CD4-positive, alpha-beta T cell (primary cell): ENCODE measurements around the gene ZNF467. TPM values are rescaled to one million over a fixed set of nuclear protein-coding genes. Genes with fewer than 3 reads are reported as not detected.

Source experiments
- ATAC-seq: fragments of 200-7000 bp; cut with Tn5 transposase; one replicate; pipeline ENCODE4 v1.10.0; 2022; ENCODE audit warnings: mild to moderate bottlenecking; ENCODE audit not compliant: poor library complexity
- CTCF ChIA-PET: fragments of 350-600 bp; sonication (Branson Sonifier 250); formaldehyde crosslinking; loops from one replicate; lab custom pipeline; 2021; ENCODE audit warnings: antibody characterized with exemption, inconsistent platforms; lab: Charles Lee
- POLR2A ChIA-PET: fragments of 350-600 bp; sonication (Branson Sonifier 250); formaldehyde crosslinking; loops from one replicate; lab custom pipeline; 2021; ENCODE audit warnings: antibody characterized with exemption, inconsistent platforms; lab: Charles Lee
- DNase-seq, 14 experiments: peaks; one replicate each; pipeline ENCODE4 v3.0.0-alpha.2; 2013 to 2020; ENCODE audit warnings: mixed read lengths in 2 of 14
- H3K27ac ChIP-seq, 2 donors: one replicate each; pipeline versions ENCODE4 v1.5.1 to v1.7.0; 2013; ENCODE audit warnings: low read length in 2 of 2, low read depth in 1 of 2, mild to moderate bottlenecking in 1 of 2
- H3K27me3 ChIP-seq, 2 experiments: 1 replicate in 1 of 2; 2 replicates in 1 of 2; pipeline versions ENCODE4 v1.6.1 to v1.7.0; 2013; ENCODE audit warnings: low read length in 2 of 2, control low read depth in 1 of 2, mild to moderate bottlenecking in 1 of 2, moderate library complexity in 1 of 2; ENCODE audit not compliant: insufficient read depth in 2 of 2, control insufficient read depth in 1 of 2
- H3K36me3 ChIP-seq: one replicate; pipeline ENCODE4 v1.6.1; 2013; ENCODE audit warnings: low read length, control low read depth; ENCODE audit not compliant: insufficient read depth
- H3K4me1 ChIP-seq: one replicate; pipeline ENCODE4 v1.6.1; 2013; ENCODE audit warnings: low read length, control low read depth; ENCODE audit not compliant: insufficient read depth
- H3K4me3 ChIP-seq: one replicate; pipeline ENCODE4 v1.5.1; 2013; ENCODE audit warnings: mild to moderate bottlenecking, low read length, moderate library complexity
- H3K9me3 ChIP-seq, 2 experiments: 1 replicate in 1 of 2; 2 replicates in 1 of 2; pipeline versions ENCODE4 v1.6.1 to v1.7.0; 2013; ENCODE audit warnings: low read length in 2 of 2, mild to moderate bottlenecking in 2 of 2, control low read depth in 1 of 2, moderate library complexity in 1 of 2; ENCODE audit not compliant: control insufficient read depth in 1 of 2, insufficient read depth in 1 of 2
- H3K27ac Mint-ChIP-seq: one replicate; pipeline ENCODE4 v1.8.0; 2020; ENCODE audit warnings: mixed read lengths
- H3K27me3 Mint-ChIP-seq: one replicate; pipeline ENCODE4 v1.8.0; 2021; ENCODE audit warnings: mixed read lengths
- H3K36me3 Mint-ChIP-seq: one replicate; pipeline ENCODE4 v1.8.0; 2021; ENCODE audit warnings: low read depth, mixed read lengths
- H3K4me1 Mint-ChIP-seq: one replicate; pipeline ENCODE4 v1.8.0; 2021; ENCODE audit warnings: low read depth, mixed read lengths
- H3K4me3 Mint-ChIP-seq: one replicate; pipeline ENCODE4 v1.8.0; 2020; ENCODE audit warnings: mild to moderate bottlenecking, mixed read lengths
- H3K9me3 Mint-ChIP-seq: one replicate; pipeline ENCODE4 v1.8.0; 2020; ENCODE audit warnings: mixed read lengths
- intact Hi-C, 2 experiments: fragments of 100-400 bp; cut with DNase I in 1 of 2; cut with micrococcal nuclease in 1 of 2; formaldehyde crosslinking; loops; one replicate each; pipeline versions ENCODE4 v1.15.1 to v1.9.0; 2023 to 2025; cut with DNase I, micrococcal nuclease
- total RNA-seq, 174 experiments: library from RNA in 2 of 174; stranded (reverse) in 2 of 174; gene quantifications; one replicate each; pipeline ENCODE4 v1.2.3 and lab custom pipeline; 2021 to 2026
- TF ChIP-seq, protein P1 (sequence below): fragments of 200-600 bp; IDR thresholded peaks from one replicate; pipeline ENCODE4 v1.8.0; 2022; ENCODE audit warnings: antibody characterized with exemption, mild to moderate bottlenecking

The ZNF467 gene
- total RNA-seq, 2 experiments from 2014 or later, result 4.1 to 4.3 TPM

DNA sequence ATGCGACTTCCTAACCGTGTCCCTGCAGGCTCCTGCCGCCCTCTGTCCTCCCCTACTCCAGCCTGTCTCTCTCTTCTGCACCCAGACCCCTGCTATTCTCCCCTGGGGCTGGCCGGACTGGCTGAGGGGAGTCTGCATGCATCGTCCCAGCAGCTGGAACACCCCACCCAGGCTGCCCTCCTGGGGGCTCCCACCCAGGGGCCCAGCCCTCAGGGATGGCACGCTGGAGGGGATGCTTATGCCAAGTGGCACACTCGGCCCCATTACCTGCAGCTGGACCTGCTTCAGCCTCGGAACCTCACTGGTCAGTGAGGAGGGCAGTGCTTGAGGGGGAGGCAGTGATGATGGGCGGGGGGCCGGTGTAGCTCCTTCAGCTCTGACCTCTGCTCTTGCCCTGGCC is 21.7 kb upstream of the ZNF467 start:
- Mint-ChIP-seq H3K4me1 (no peaks in the 10 kb centered on the region), H3K27me3 (peaks cover 17% of the 10 kb centered on the region), H3K9me3 (no peaks in the 10 kb centered on the region), H3K36me3 (no peaks in the 10 kb centered on the region), H3K27ac (no peak overlapping the region), H3K4me3 (no peak overlapping the region)
- Histone ChIP-seq H3K27me3 (peaks cover 14 to 23% of the 10 kb centered on the region in 2 experiments), H3K36me3 (no peaks in the 10 kb centered on the region), H3K27ac (no peak overlapping the region), H3K9me3 (peaks cover 0 to 9% of the 10 kb centered on the region in 2 experiments), H3K4me3 (no peak overlapping the region), H3K4me1 (peaks cover 5% of the 10 kb centered on the region)
- ATAC-seq, result no peak
- TF ChIP-seq, protein P1, sequence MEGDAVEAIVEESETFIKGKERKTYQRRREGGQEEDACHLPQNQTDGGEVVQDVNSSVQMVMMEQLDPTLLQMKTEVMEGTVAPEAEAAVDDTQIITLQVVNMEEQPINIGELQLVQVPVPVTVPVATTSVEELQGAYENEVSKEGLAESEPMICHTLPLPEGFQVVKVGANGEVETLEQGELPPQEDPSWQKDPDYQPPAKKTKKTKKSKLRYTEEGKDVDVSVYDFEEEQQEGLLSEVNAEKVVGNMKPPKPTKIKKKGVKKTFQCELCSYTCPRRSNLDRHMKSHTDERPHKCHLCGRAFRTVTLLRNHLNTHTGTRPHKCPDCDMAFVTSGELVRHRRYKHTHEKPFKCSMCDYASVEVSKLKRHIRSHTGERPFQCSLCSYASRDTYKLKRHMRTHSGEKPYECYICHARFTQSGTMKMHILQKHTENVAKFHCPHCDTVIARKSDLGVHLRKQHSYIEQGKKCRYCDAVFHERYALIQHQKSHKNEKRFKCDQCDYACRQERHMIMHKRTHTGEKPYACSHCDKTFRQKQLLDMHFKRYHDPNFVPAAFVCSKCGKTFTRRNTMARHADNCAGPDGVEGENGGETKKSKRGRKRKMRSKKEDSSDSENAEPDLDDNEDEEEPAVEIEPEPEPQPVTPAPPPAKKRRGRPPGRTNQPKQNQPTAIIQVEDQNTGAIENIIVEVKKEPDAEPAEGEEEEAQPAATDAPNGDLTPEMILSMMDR, result no peak
- ChIA-PET POLR2A (no interaction called here), CTCF (no interaction called here)
- intact Hi-C loops, result no loop called here
- no peak for DNase-seq

DNA sequence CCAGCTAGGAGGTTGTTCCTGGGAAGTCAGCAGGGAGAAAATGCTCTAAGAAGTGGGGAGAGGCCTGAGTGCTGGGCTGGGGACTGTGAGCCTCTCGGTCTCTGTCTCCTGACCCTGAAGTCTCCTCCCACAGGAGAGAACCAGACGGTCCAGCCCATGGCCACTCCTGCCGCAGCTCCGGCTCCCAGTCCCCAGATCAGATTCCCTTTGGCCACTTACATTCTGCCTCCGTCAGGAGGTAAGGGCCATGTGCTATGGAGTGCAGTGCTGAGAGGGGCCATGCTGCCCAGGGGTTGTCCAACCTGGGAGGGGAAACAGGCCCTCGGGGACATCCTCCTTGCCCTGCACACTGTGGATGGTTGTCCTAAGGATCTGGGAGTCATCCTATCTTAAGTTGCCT is 21.3 kb upstream of the ZNF467 start:
- H3K27me3 Mint-ChIP-seq, result peaks cover 21% of the 10 kb centered on the region
- no peaks in the 10 kb centered on the region for H3K4me1 Mint-ChIP-seq
- H3K27ac ChIP-seq, result no peak overlapping the region
- TF ChIP-seq, protein P1, result no peak
- H3K36me3 ChIP-seq, result no peaks in the 10 kb centered on the region
- H3K27me3 ChIP-seq, result peaks cover 17 to 27% of the 10 kb centered on the region in 2 experiments
- no peaks in the 10 kb centered on the region for H3K9me3 Mint-ChIP-seq
- H3K4me3 ChIP-seq, result no peak overlapping the region
- H3K4me1 ChIP-seq, result peaks cover 5% of the 10 kb centered on the region
- DNase-seq, result no peak
- no peaks in the 10 kb centered on the region for H3K36me3 Mint-ChIP-seq
- ATAC-seq, result no peak
- CTCF ChIA-PET, result no interaction called here
- peaks cover 0 to 9% of the 10 kb centered on the region in 2 experiments for H3K9me3 ChIP-seq
- no peak overlapping the region for H3K27ac Mint-ChIP-seq
- no peak overlapping the region for H3K4me3 Mint-ChIP-seq
- intact Hi-C loops, result no loop called here
- POLR2A ChIA-PET, result no interaction called here

DNA sequence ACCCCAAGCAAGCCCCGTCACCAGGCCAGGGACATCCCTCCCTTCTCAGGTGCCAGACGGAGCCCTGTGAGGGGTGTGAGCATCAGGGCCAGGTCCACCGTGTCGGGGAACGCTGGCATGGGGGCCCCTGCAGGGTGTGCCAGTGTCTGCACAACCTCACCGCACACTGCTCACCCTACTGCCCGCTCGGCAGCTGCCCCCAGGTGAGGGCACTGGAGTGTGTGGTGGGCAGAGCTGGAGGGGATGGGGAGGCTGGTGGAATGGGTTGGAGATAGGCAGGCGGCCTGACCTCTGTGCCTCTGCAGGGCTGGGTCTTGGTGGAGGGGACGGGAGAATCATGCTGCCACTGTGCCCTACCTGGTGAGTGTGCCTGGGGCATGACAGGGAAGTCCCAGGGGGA is 19.9 kb upstream of the ZNF467 start:
- ChIA-PET CTCF (no interaction called here), POLR2A (no interaction called here)
- TF ChIP-seq, protein P1, result no peak
- no peaks in the 10 kb centered on the region for H3K36me3 ChIP-seq
- Mint-ChIP-seq H3K36me3 (no peaks in the 10 kb centered on the region), H3K4me1 (no peaks in the 10 kb centered on the region), H3K27ac (no peak overlapping the region), H3K4me3 (no peak overlapping the region), H3K9me3 (no peaks in the 10 kb centered on the region), H3K27me3 (peaks cover 31% of the 10 kb centered on the region)
- H3K27ac ChIP-seq, result no peak overlapping the region
- no peak overlapping the region for H3K4me3 ChIP-seq
- no peak for ATAC-seq
- H3K9me3 ChIP-seq, result peaks cover 0 to 9% of the 10 kb centered on the region in 2 experiments
- intact Hi-C loops, result no loop called here
- DNase-seq, result no peak
- peaks cover 20 to 34% of the 10 kb centered on the region in 2 experiments for H3K27me3 ChIP-seq
- peaks cover 5% of the 10 kb centered on the region for H3K4me1 ChIP-seq
